HepG2 (cell line): Measurements from ENCODE around the gene ADCY6. TPM values are rescaled to one million over a fixed set of nuclear protein-coding genes. Genes with fewer than 3 reads are reported as not detected.

Source experiments
- CEBPG ChIP-seq: IDR thresholded peaks from 2 replicates; pipeline ENCODE4 v1.6.1; 2016
- FOXA3 ChIP-seq: IDR thresholded peaks from 2 replicates; pipeline ENCODE4 v1.6.1; 2016; ENCODE audit warnings: missing genetic modification reagents, missing compliant biosample characterization
- MYC ChIP-seq: sonication (generic); formaldehyde crosslinking; IDR thresholded peaks from 2 replicates; pipeline ENCODE4 v1.9.0; 2021; ENCODE audit warnings: missing genetic modification reagents, borderline replicate concordance
- NFRKB ChIP-seq: fragments of 450-650 bp; IDR thresholded peaks from 2 replicates; pipeline ENCODE4 v1.6.1; 2017
- NR2F6 ChIP-seq, 2 experiments: IDR thresholded peaks; 2 replicates each; pipeline ENCODE4 v1.6.1; 2016; ENCODE audit warnings: antibody characterized with exemption in 1 of 2, mild to moderate bottlenecking in 1 of 2
- RARG ChIP-seq: sonication (generic); formaldehyde crosslinking; IDR thresholded peaks from 2 replicates; pipeline ENCODE4 v1.4.0; 2020; ENCODE audit warnings: low read depth, mild to moderate bottlenecking, missing genetic modification reagents
- SOX5 ChIP-seq: IDR thresholded peaks from 2 replicates; pipeline ENCODE4 v1.6.1; 2016; ENCODE audit warnings: borderline replicate concordance
- YEATS2 ChIP-seq: sonication (generic); formaldehyde crosslinking; IDR thresholded peaks from 2 replicates; pipeline ENCODE4 v1.4.0; 2020; ENCODE audit warnings: missing genetic modification reagents, borderline replicate concordance
- polyA plus RNA-seq, 8 experiments: library from polyadenylated mRNA; depleted of rRNA in 3 of 8; stranded (reverse) in 7 of 8; unstranded in 1 of 8; fragments of >200 nt; fragmentation: Illumina TruSeq in 4 of 8; extraction: Trizol in 4 of 8; gene quantifications; 2 replicates each; pipeline versions ENCODE4 v1.2.1 to v1.2.3, GENCODE V29; 2011 to 2016; ENCODE audit warnings: low read depth in 4 of 8, missing spikeins in 1 of 8, mixed read lengths in 1 of 8; ENCODE audit not compliant: insufficient read depth in 1 of 8
- total RNA-seq, 5 experiments: library from RNA; depleted of rRNA; stranded (reverse); fragments of >200 nt; fragmentation: Illumina TruSeq; extraction: Trizol; gene quantifications; 2 replicates each; pipeline ENCODE4 v1.2.3, GENCODE V29; 2016; ENCODE audit warnings: low read depth in 1 of 5
- TF ChIP-seq, protein P1 (sequence below): sonication (generic); formaldehyde crosslinking; conservative IDR thresholded peaks from 2 replicates; pipeline ENCODE4 v1.4.0; 2020; ENCODE audit warnings: mild to moderate bottlenecking, missing genetic modification reagents, moderate library complexity
- TF ChIP-seq, protein P2 (sequence below): sonication (generic); formaldehyde crosslinking; IDR thresholded peaks from 2 replicates; pipeline ENCODE4 v1.9.0; 2021; ENCODE audit warnings: missing genetic modification reagents, borderline replicate concordance
- TF ChIP-seq, protein P3 (sequence below): sonication (generic); formaldehyde crosslinking; IDR thresholded peaks from 2 replicates; pipeline ENCODE4 v1.9.0; 2022; ENCODE audit warnings: missing genetic modification reagents, mild to moderate bottlenecking, borderline replicate concordance
- TF ChIP-seq, protein P4 (sequence below): sonication (generic); formaldehyde crosslinking; IDR thresholded peaks from 2 replicates; pipeline ENCODE4 v1.5.1; 2020; ENCODE audit warnings: mild to moderate bottlenecking, missing genetic modification reagents, moderate library complexity
- TF ChIP-seq, protein P5 (sequence below): sonication (generic); formaldehyde crosslinking; IDR thresholded peaks from 2 replicates; pipeline ENCODE4 v1.4.0; 2020; ENCODE audit warnings: missing genetic modification reagents, borderline replicate concordance

Gene ADCY6
- total and polyA plus RNA-seq, 2 of the 13 experiments (the other 11 are each of a cell fraction or from before 2014, with no cell fraction given) = 10.6 to 11.8 TPM

DNA sequence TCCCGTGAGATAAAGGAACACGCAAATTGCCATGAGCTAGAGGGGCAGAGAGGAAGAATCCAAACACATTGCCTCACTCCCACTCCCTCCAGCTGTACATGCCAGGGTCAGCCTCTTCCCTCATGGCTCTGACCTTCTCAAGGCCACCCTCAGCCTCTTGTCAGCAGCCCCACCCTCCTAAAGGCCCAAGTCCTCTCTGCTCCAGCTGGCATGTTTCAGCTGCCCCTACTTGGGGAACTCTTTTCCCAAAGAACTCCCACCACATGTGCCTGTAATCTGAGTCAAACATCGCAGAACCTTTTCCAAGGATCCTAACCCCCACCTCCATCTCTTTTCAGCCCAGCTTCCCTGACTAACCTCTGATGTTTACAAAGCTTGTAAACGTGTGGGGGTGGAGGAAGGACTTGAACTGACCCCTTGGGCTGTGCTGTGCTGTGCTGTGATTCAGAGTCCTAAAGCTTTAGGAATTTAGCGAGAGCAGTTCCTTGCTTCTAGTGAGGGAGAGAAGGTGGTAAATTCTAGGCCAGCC, 22.1 kb upstream of the ADCY6 start (continued):
- TF ChIP-seq, protein P1, sequence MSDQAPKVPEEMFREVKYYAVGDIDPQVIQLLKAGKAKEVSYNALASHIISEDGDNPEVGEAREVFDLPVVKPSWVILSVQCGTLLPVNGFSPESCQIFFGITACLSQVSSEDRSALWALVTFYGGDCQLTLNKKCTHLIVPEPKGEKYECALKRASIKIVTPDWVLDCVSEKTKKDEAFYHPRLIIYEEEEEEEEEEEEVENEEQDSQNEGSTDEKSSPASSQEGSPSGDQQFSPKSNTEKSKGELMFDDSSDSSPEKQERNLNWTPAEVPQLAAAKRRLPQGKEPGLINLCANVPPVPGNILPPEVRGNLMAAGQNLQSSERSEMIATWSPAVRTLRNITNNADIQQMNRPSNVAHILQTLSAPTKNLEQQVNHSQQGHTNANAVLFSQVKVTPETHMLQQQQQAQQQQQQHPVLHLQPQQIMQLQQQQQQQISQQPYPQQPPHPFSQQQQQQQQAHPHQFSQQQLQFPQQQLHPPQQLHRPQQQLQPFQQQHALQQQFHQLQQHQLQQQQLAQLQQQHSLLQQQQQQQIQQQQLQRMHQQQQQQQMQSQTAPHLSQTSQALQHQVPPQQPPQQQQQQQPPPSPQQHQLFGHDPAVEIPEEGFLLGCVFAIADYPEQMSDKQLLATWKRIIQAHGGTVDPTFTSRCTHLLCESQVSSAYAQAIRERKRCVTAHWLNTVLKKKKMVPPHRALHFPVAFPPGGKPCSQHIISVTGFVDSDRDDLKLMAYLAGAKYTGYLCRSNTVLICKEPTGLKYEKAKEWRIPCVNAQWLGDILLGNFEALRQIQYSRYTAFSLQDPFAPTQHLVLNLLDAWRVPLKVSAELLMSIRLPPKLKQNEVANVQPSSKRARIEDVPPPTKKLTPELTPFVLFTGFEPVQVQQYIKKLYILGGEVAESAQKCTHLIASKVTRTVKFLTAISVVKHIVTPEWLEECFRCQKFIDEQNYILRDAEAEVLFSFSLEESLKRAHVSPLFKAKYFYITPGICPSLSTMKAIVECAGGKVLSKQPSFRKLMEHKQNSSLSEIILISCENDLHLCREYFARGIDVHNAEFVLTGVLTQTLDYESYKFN (CRISPR knock-in tag) = peak; percentile 54; the same call in 1 of the 2 replicates
- no peak for TF ChIP-seq NFRKB
- TF ChIP-seq, protein P2, sequence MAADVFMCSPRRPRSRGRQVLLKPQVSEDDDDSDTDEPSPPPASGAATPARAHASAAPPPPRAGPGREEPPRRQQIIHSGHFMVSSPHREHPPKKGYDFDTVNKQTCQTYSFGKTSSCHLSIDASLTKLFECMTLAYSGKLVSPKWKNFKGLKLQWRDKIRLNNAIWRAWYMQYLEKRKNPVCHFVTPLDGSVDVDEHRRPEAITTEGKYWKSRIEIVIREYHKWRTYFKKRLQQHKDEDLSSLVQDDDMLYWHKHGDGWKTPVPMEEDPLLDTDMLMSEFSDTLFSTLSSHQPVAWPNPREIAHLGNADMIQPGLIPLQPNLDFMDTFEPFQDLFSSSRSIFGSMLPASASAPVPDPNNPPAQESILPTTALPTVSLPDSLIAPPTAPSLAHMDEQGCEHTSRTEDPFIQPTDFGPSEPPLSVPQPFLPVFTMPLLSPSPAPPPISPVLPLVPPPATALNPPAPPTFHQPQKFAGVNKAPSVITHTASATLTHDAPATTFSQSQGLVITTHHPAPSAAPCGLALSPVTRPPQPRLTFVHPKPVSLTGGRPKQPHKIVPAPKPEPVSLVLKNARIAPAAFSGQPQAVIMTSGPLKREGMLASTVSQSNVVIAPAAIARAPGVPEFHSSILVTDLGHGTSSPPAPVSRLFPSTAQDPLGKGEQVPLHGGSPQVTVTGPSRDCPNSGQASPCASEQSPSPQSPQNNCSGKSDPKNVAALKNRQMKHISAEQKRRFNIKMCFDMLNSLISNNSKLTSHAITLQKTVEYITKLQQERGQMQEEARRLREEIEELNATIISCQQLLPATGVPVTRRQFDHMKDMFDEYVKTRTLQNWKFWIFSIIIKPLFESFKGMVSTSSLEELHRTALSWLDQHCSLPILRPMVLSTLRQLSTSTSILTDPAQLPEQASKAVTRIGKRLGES (CRISPR knock-in tag) = peak; percentile 58; the same call in 1 of the 2 replicates
- TF ChIP-seq, protein P3, sequence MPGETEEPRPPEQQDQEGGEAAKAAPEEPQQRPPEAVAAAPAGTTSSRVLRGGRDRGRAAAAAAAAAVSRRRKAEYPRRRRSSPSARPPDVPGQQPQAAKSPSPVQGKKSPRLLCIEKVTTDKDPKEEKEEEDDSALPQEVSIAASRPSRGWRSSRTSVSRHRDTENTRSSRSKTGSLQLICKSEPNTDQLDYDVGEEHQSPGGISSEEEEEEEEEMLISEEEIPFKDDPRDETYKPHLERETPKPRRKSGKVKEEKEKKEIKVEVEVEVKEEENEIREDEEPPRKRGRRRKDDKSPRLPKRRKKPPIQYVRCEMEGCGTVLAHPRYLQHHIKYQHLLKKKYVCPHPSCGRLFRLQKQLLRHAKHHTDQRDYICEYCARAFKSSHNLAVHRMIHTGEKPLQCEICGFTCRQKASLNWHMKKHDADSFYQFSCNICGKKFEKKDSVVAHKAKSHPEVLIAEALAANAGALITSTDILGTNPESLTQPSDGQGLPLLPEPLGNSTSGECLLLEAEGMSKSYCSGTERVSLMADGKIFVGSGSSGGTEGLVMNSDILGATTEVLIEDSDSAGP (CRISPR knock-in tag) = peak; percentile 33; the same call in 1 of the 2 replicates
- peak; percentile 53; the same call in 1 of the 2 replicates for TF ChIP-seq YEATS2 (CRISPR knock-in tag)
- TF ChIP-seq, protein P4, sequence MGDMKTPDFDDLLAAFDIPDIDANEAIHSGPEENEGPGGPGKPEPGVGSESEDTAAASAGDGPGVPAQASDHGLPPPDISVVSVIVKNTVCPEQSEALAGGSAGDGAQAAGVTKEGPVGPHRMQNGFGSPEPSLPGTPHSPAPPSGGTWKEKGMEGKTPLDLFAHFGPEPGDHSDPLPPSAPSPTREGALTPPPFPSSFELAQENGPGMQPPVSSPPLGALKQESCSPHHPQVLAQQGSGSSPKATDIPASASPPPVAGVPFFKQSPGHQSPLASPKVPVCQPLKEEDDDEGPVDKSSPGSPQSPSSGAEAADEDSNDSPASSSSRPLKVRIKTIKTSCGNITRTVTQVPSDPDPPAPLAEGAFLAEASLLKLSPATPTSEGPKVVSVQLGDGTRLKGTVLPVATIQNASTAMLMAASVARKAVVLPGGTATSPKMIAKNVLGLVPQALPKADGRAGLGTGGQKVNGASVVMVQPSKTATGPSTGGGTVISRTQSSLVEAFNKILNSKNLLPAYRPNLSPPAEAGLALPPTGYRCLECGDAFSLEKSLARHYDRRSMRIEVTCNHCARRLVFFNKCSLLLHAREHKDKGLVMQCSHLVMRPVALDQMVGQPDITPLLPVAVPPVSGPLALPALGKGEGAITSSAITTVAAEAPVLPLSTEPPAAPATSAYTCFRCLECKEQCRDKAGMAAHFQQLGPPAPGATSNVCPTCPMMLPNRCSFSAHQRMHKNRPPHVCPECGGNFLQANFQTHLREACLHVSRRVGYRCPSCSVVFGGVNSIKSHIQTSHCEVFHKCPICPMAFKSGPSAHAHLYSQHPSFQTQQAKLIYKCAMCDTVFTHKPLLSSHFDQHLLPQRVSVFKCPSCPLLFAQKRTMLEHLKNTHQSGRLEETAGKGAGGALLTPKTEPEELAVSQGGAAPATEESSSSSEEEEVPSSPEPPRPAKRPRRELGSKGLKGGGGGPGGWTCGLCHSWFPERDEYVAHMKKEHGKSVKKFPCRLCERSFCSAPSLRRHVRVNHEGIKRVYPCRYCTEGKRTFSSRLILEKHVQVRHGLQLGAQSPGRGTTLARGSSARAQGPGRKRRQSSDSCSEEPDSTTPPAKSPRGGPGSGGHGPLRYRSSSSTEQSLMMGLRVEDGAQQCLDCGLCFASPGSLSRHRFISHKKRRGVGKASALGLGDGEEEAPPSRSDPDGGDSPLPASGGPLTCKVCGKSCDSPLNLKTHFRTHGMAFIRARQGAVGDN = peak; percentile 22; the same call in 1 of the 2 replicates
- TF ChIP-seq, protein P5, sequence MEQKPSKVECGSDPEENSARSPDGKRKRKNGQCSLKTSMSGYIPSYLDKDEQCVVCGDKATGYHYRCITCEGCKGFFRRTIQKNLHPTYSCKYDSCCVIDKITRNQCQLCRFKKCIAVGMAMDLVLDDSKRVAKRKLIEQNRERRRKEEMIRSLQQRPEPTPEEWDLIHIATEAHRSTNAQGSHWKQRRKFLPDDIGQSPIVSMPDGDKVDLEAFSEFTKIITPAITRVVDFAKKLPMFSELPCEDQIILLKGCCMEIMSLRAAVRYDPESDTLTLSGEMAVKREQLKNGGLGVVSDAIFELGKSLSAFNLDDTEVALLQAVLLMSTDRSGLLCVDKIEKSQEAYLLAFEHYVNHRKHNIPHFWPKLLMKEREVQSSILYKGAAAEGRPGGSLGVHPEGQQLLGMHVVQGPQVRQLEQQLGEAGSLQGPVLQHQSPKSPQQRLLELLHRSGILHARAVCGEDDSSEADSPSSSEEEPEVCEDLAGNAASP (CRISPR knock-in tag) = 0 out of 2 replicates have a peak, but pooled peaks have one; percentile 15
- TF ChIP-seq NR2F6 (IDR thresholded peaks at IDR 0.05) = peak; percentile 59
- peak; percentile 74; the same call in 1 of the 2 replicates for TF ChIP-seq NR2F6 (CRISPR knock-in tag; IDR thresholded peaks at IDR 0.05)
- peak; percentile 64 for TF ChIP-seq CEBPG (CRISPR knock-in tag)
- TF ChIP-seq MYC (CRISPR knock-in tag) = no peak
- peak; percentile 25; the same call in 1 of the 2 replicates for TF ChIP-seq SOX5 (CRISPR knock-in tag)
- peak; percentile 71 for TF ChIP-seq FOXA3
- no peak for TF ChIP-seq RARG (CRISPR knock-in tag)
